A673 (cell line): ENCODE results near the gene SULT2B1. TPM values are rescaled to one million over a fixed set of nuclear protein-coding genes. Genes with fewer than 3 reads are reported as not detected.

ENCODE experiments used
- BruUV-seq: library from RNA; stranded (reverse); fragments of 400-500 nt; replicated peaks from 2 replicates; lab custom pipeline; 2021; lab: Mats Ljungman, UMichigan
- CTCF ChIA-PET: fragments of 300-600 bp; sonication (Branson Sonifier 250); formaldehyde crosslinking; loops from one replicate; lab custom pipeline; 2022; ENCODE audit warnings: antibody characterized with exemption; lab: Charles Lee
- POLR2A ChIA-PET: fragments of 300-600 bp; sonication (Branson Sonifier 250); formaldehyde crosslinking; loops from one replicate; lab custom pipeline; 2022; ENCODE audit warnings: antibody characterized with exemption; ENCODE audit not compliant: low non-redundant PET; lab: Charles Lee
- DNase-seq: peaks from one replicate; pipeline ENCODE4 v3.0.0-alpha.2; 2015; ENCODE audit warnings: low spot score
- H3K27ac ChIP-seq: fragments of 200-600 bp; sonication (generic); 2 replicates; pipeline ENCODE4 v1.5.1; 2016; ENCODE audit warnings: mixed run types, low read depth, mild to moderate bottlenecking, mixed read lengths, antibody characterized with exemption, low read length; ENCODE audit not compliant: poor library complexity, severe bottlenecking
- H3K27me3 ChIP-seq: fragments of 200-600 bp; sonication (generic); replicated peaks from 2 replicates; pipeline ENCODE4 v1.6.1; 2017; ENCODE audit warnings: mixed run types, low read depth, mild to moderate bottlenecking, mixed read lengths, antibody characterized with exemption, low read length; ENCODE audit not compliant: insufficient read depth, poor library complexity
- H3K36me3 ChIP-seq: fragments of 200-600 bp; sonication (generic); 2 replicates; pipeline ENCODE4 v1.6.1; 2016; ENCODE audit warnings: mixed run types, mild to moderate bottlenecking, mixed read lengths, antibody characterized with exemption, low read length; ENCODE audit not compliant: insufficient read depth, poor library complexity, severe bottlenecking
- H3K4me1 ChIP-seq: fragments of 200-600 bp; sonication (generic); 2 replicates; pipeline ENCODE4 v1.6.1; 2017; ENCODE audit warnings: mixed run types, mild to moderate bottlenecking, mixed read lengths, antibody characterized with exemption, low read length; ENCODE audit not compliant: insufficient read depth, poor library complexity, severe bottlenecking
- H3K4me3 ChIP-seq: fragments of 200-600 bp; sonication (generic); 2 replicates; pipeline ENCODE4 v1.5.1; 2016; ENCODE audit warnings: low read depth, mixed run types, mild to moderate bottlenecking, mixed read lengths, low read length; ENCODE audit not compliant: poor library complexity, severe bottlenecking
- H3K9me3 ChIP-seq: fragments of 200-600 bp; sonication (generic); 2 replicates; pipeline ENCODE4 v1.6.1; 2016; ENCODE audit warnings: mixed run types, low read depth, mild to moderate bottlenecking, mixed read lengths, antibody characterized with exemption, low read length; ENCODE audit not compliant: poor library complexity, severe bottlenecking
- EZH2 ChIP-seq: fragments of 200-600 bp; sonication (generic); IDR thresholded peaks from 2 replicates; pipeline ENCODE4 v1.6.1; 2017; ENCODE audit warnings: borderline replicate concordance, low read depth, mild to moderate bottlenecking, mixed read lengths, antibody characterized with exemption, low read length; ENCODE audit not compliant: poor library complexity, severe bottlenecking
- intact Hi-C: fragments of 100-400 bp; cut with micrococcal nuclease; formaldehyde crosslinking; loops from one replicate; pipeline ENCODE4 v1.10.0; 2022; ENCODE audit not compliant: unreplicated experiment
- total RNA-seq: library from RNA; stranded (reverse); gene quantifications from 2 replicates; pipeline ENCODE4 v1.2.3, GENCODE V29; 2021
- TF ChIP-seq, protein P1 (sequence below): fragments of 300-800, 200-600 bp; sonication (generic); conservative IDR thresholded peaks from 2 replicates; pipeline ENCODE4 v1.5.1; 2017; ENCODE audit warnings: low read depth, mild to moderate bottlenecking, antibody characterized with exemption, low read length, moderate library complexity, mixed read lengths

The SULT2B1 gene
- total RNA-seq, 1 experiment from 2014 or later = 0.60 TPM

DNA sequence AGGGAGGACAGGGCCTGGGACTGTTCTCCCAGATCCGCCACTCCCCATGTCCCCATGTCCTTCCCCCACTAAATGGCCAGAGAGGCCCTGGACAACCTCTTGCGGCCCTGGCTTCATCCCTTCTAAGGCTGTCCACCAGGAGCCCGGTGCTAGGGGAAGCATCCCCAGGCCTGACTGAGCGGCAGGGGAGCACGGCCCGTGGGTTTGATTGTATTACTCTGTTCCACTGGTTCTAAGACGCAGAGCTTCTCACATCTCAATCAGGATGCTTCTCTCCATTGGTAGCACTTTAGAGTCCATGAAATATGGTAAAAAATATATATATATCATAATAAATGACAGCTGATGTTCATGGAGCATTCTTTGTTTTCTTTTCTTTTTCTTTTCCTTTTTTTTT lies 55.4 kb downstream of the SULT2B1 start:
- intact Hi-C loops = no loop called here
- no peak for TF ChIP-seq EZH2
- TF ChIP-seq, protein P1, sequence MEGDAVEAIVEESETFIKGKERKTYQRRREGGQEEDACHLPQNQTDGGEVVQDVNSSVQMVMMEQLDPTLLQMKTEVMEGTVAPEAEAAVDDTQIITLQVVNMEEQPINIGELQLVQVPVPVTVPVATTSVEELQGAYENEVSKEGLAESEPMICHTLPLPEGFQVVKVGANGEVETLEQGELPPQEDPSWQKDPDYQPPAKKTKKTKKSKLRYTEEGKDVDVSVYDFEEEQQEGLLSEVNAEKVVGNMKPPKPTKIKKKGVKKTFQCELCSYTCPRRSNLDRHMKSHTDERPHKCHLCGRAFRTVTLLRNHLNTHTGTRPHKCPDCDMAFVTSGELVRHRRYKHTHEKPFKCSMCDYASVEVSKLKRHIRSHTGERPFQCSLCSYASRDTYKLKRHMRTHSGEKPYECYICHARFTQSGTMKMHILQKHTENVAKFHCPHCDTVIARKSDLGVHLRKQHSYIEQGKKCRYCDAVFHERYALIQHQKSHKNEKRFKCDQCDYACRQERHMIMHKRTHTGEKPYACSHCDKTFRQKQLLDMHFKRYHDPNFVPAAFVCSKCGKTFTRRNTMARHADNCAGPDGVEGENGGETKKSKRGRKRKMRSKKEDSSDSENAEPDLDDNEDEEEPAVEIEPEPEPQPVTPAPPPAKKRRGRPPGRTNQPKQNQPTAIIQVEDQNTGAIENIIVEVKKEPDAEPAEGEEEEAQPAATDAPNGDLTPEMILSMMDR = no peak
- Histone ChIP-seq H3K9me3 (no peaks in the 10 kb centered on the region), H3K27ac (no peak overlapping the region), H3K4me3 (no peak overlapping the region), H3K36me3 (no peaks in the 10 kb centered on the region), H3K4me1 (no peaks in the 10 kb centered on the region), H3K27me3 (no peaks in the 10 kb centered on the region)
- ChIA-PET POLR2A (no interaction called here), CTCF (interaction anchor here (1.4 to 2.0 kb wide), 2 partner anchors 12 to 23 kb away, joined by 3 to 10 read pairs; partner anchors contain the start of genes RPL18 and SPHK2)
- DNase-seq = no peak
- no TSS peak for BruUV-seq

DNA sequence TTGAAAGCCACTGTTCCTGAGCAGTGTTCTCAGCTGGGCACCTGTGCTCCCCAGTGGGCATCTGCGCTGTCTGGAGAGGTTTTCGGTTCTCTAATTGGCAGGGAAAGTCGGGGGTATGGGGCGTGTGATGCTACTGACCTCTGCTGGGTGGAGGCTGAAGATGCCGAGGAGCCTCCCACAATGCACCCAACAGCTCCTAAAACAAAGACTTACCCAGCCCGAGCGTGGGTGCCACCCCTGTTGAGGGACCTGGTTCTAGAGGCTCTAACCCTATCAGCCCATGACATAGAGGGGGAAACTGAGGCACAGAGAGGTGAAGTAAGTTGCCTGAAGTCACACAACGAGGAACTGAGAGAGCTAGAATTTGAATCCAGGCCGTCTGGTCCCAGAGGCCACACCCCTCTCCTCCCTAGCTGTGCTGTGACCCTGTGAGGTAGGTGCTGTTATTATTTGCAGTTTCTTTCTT lies 56.9 kb downstream of the SULT2B1 start:
- Histone ChIP-seq H3K27me3 (no peaks in the 10 kb centered on the region), H3K9me3 (no peaks in the 10 kb centered on the region), H3K4me1 (no peaks in the 10 kb centered on the region), H3K27ac (no peak overlapping the region), H3K4me3 (no peak overlapping the region), H3K36me3 (no peaks in the 10 kb centered on the region)
- BruUV-seq = no TSS peak
- CTCF ChIA-PET = interaction anchor here (0.6 to 2.0 kb wide), 6 partner anchors 24 to 391 kb away, joined by 3 to 12 read pairs (median 6); no protein-coding TSS in a partner anchor
- peak; percentile 69 for DNase-seq
- TF ChIP-seq EZH2 = no peak
- TF ChIP-seq, protein P1 = peak; percentile 68
- POLR2A ChIA-PET = interaction anchor here (1.1 to 1.6 kb wide), 2 partner anchors 8 to 10 kb away, joined by 3 to 5 read pairs; partner anchors contain the start of genes RPL18 and SPHK2
- intact Hi-C loops = no loop called here

DNA sequence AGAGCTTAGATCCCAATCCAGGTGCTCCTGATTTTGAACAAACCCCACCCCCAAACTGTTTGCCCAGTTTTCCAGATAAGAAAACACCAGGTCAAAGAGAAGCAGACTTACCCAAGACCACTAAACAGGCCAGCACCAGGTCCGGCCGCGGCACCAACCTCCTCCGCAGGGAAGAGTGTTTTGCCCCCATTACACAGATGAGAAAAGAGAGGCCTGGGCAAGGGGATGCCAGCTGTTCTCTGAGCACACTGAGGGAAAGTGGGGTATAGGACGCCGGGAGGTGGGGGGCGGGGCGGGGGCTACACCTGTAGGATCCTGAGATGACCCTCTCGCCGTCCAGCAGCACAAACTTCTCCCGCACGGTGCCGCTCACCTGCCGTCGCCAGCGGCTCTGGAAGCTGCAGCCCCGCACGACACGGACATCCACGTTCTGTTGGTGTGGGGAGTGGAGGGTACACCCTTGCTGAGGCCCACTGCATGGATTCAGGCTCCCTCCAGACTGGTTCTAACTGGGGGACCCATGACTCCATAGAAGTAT lies 57.7 kb downstream of the SULT2B1 start:
- intact Hi-C loops = no loop called here
- Histone ChIP-seq H3K36me3 (peaks cover 1% of the 10 kb centered on the region), H3K4me3 (no peak overlapping the region), H3K27ac (no peak overlapping the region), H3K4me1 (no peaks in the 10 kb centered on the region), H3K9me3 (no peaks in the 10 kb centered on the region), H3K27me3 (no peaks in the 10 kb centered on the region)
- no TSS peak for BruUV-seq
- ChIA-PET CTCF (interaction anchor here (0.5 to 2.0 kb wide), 5 partner anchors 9 to 392 kb away, joined by 3 to 12 read pairs (median 4); partner anchors contain the start of genes HSD17B14 and RPL18), POLR2A (interaction anchor here (1.6 kb wide), 1 partner anchor 9 kb away, joined by 5 read pairs; the partner anchor contains the start of genes RPL18 and SPHK2)
- DNase-seq = no peak
- no peak for TF ChIP-seq EZH2
- TF ChIP-seq, protein P1 = no peak
